Stimulated activated naive CD4-positive, alpha-beta T cell (primary cell): ENCODE measurements around the gene BRINP3.
"Not testable (repeated sequence)": the region's sequence is repeated elsewhere in the genome, so short reads cannot be mapped to it uniquely, and the experiment has no call there.

Experiments used
- DNase-seq, 6 experiments: peaks; one replicate each; lab custom pipeline; 2025; lab: John Stamatoyannopoulos, UW

BRINP3 gene

GRCh38 chr1:190477762-190478148 lies at the start of gene BRINP3:
BRINP3 (minus strand) TSS chr1:190477864.
- DNase-seq, result no peak

DNA sequence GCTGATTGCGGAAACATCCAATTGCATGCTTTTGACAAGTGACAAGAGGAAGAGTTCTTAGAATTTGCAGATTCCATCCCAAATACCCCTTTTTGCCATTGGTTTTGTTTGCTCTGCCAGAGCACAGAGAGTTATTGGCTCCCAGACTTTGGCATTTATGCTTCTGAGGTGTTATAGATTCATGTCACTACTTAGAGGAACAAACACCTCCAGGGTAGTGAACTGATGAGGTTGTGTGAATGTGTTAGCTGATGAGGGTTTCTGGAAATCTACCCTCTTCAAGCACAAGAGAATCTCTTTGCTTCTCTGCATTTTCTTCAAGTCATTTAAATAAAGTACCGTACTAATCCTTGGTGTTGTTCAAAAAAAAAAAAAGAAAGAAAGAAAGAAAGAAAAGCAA lies 33.9 kb upstream of the BRINP3 start:
- DNase-seq, result no peak

- no peak for DNase-seq
Measured at GRCh38 chr1:190507357-190507756, 29.7 kb upstream of the BRINP3 start.

DNA sequence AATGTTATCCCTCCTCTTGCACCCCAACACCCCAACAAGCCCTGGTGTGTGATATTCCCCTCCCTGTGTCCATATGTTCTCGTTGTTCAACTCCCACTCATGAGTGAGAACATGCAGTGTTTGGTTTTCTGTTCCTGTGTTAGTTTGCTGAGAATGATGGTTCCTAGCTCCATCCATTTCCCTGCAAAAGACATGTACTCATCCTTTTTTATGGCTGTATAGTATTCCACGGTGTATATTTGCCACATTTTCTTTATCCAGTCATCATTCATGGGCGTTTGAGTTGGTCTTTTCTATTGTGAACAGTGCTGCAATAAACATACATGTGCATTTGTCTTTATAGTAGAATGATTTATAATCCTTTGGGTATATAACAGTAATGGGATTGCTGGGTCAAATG lies 26.9 kb upstream of the BRINP3 start:
- not testable (repeated sequence) for DNase-seq

DNA sequence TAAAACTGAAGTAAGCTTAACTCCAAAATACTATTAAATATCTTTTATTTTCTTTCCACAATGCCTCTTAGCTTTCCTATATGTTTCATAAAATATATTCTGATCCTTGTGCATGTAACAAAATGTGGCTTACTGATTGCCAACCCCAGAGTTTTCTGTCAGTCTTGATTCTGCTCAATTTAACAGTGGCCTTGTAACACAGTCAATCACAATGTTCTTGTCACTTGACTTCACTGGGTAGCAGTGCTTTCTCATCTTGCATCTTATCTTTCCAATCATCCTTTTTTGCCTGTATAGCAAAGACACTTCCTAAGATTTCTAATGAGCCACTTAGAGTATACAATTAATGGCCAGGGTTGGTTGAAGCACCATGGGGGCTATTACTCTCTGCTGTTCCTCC lies 19.9 kb upstream of the BRINP3 start:
- no peak for DNase-seq

GRCh38 chr1:190494451-190494850 lies 16.8 kb upstream of the BRINP3 start:
- DNase-seq, result no peak

DNA sequence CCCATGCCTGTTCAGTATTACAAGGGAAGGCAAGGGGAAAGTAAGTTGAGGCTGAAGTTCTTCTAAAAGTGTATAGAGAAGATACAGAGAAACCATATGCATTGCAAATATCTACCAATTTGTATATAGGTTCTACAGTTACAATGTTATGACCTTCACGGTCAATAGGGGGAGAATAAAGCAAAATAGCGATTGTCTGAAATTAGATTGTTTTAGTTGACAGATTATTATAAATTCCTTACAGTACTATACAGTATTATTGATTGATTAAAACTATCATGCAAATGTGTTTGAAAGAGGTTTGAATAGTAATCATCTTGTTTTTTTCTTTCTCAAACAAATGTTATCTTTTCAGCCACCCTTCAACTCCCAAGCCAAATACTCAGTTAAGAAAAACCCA lies 13.7 kb upstream of the BRINP3 start:
- DNase-seq, result no peak

DNA sequence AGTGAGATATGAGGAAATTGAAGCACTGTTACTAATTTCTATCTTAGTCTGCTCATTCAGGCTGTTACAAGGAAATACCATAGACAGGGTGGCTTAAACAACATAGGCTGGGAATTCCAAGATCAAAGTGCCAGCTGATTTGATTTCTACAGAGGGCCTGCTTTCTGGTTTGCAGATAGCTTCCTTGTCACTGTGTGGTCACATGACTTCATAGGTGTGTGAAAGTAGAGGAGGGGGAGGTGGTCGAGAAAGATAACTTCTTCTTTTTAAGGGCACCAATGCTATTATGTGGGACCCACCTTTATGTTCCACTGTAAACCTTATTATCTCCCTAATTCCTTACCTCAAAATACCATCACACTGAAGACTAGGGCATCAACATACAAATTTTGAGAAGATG lies 6.4 kb upstream of the BRINP3 start:
- no peak for DNase-seq

- no peak for DNase-seq
Measured at GRCh38 chr1:190480231-190480630, 2.6 kb upstream of the BRINP3 start.

GRCh38 chr1:190479516-190479915 lies 1.9 kb upstream of the BRINP3 start:
- DNase-seq, result no peak

- no peak for DNase-seq
Measured at GRCh38 chr1:190479050-190479397, 1.4 kb upstream of the BRINP3 start.

DNA sequence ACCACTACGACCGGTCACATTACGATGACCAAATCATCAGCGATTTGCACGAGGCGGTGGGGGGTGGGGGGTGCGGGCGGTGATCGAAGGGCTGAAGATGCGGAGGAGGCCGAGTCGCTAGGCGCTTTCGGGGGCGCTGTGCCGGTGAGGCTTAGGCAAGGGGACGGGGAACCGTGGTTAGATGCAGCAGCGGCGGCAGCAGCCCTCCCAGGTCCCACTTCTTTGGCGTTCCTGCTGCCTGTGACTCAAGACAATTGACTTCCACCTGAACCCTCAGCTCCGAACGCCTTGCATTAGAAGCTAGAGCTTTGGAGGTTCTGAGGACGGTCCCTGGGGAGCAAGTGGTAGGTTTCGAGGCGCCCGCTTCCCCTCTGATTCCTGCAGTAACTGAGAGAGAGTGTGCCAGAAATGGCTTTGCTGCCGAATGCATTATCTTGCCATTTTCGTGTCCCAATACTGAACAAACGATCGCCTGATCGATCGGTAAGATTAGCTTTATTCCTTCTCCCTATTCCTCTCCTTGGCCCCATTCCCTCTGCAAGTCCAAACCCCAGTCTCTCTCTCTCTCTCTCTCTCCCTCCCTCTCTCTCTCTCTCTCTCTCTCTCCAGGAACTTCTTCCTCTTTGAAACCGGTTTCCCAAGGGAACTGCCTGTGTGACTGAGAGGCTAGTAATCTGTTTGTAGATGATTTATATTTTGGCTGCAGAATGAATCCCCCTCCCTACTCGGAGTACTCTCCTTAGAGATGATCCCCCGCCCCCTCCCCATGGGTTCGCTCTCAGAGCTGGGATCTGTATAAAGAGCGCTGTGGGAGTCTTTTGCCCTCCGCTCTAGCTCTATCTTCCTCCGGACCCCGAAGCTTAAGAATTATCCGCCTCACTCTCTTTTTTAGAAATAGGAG lies 735 bp upstream of the BRINP3 start:
- no peak for DNase-seq

- DNase-seq, result no peak
Measured at GRCh38 chr1:190476806-190477205, 858 bp downstream of the BRINP3 start.

- DNase-seq, result no peak
Measured at GRCh38 chr1:190476321-190476720, 1.3 kb downstream of the BRINP3 start.

- DNase-seq, result no peak
Measured at GRCh38 chr1:190475421-190476141, 2.1 kb downstream of the BRINP3 start.

DNA sequence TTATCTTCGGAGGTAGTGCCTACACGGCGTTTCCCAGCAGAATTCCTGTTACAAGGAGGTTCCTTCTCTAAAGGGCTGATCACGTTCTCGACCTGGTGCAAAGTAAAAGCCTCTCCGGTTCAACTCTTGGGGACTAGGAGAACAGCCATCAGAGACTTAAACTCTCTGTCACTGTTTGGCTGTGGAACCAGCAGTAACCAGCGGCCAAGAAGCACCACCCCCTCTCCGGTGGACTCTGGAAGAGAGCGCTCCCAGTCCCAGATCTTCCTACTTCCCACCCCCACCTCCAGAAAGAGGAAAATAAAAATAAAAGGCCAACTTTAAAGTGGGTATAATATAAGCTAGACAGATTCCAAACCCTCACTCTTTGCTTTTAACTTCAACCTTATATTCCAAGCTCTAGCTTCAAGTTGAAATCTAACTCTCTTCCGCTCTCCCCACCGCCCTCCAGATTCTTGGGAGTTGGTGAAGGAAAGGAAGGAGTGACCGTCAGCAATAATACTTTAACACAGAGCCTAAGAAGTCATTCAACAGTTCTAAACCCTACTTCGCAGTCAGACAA lies 2.9 kb downstream of the BRINP3 start:
- DNase-seq, result no peak

DNA sequence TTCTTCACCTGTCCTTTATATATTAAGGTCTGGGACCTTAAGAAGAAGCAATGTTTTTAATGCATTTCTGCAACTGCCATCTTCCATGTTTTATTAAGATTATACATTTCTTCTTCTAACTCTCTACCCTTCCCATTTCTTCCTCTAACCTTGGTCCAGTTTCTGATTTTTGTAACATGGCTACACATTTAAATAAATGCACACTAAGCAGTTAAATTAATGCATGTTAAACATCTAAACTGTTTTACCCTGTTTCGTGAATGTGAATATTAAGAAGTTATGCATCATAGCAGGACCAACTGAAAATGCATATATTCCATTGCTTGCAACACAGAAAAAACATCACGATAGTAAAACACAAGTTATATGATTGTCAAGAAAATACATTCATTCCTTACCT lies 3.7 kb downstream of the BRINP3 start:
- DNase-seq, result no peak

DNA sequence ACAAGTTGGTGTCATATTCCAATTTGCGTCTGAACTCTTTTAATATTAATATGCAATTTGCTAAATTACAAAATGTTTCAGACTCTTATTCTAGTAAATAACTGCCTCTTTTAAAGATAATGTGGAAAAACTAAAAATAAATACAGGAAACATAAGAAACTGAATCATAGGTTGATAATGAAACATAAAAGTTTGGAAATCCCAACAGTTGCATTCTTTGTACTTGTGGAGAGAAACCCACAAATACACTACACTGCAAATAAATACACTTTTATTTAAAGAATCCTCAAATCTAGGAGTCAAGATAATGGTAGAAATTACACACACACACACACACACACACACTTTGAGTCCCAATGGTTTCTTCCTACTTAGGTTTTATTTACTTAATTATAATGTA lies 5.2 kb downstream of the BRINP3 start:
- no peak for DNase-seq

- DNase-seq, result no peak
Measured at GRCh38 chr1:190472042-190472441, 5.6 kb downstream of the BRINP3 start.

GRCh38 chr1:190464690-190465089 lies 13.0 kb downstream of the BRINP3 start:
- no peak for DNase-seq

- DNase-seq, result no peak
Measured at GRCh38 chr1:190456129-190456528, 21.5 kb downstream of the BRINP3 start.

- DNase-seq, result no peak
Measured at GRCh38 chr1:190455631-190456030, 22.0 kb downstream of the BRINP3 start.

- no peak for DNase-seq
Measured at GRCh38 chr1:190453550-190453949, 24.1 kb downstream of the BRINP3 start.
